Upper lobe of left lung (tissue), 4 donors: ENCODE results near the gene TMPRSS6.
A peak's percentile ranks its signal among the peaks of the same experiment; 100 is the strongest.

Experiments used
- CTCF ChIP-seq, 6 experiments: fragments of 450-650 bp in 4 of 6; fragments of 200-600 bp in 2 of 6; sonication (generic) in 2 of 6; IDR thresholded peaks; one replicate each; pipeline ENCODE4 v1.5.1; 2016 to 2019; ENCODE audit warnings: antibody characterized with exemption in 6 of 6
- EP300 ChIP-seq, 4 donors: sonication (generic); formaldehyde crosslinking; IDR thresholded peaks; one replicate each; pipeline ENCODE4 v1.5.1; 2017; ENCODE audit warnings: antibody characterized with exemption in 4 of 4, control low read depth in 2 of 4

- TF ChIP-seq CTCF (IDR thresholded peaks at IDR 0.05) (no peak), EP300 (IDR thresholded peaks at IDR 0.05) (peak in 1 of 4 donors; percentile 9)
Measured at GRCh38 chr22:37032535-37033460, 76.7 kb downstream of the TMPRSS6 start.
